GM18858 (cell line): ENCODE results near the gene IGFL1.
"Not testable (repeated sequence)": the region's sequence is repeated elsewhere in the genome, so short reads cannot be mapped to it uniquely, and the experiment has no call there.

Experiments
- ATAC-seq: cut with Tn5 transposase; IDR thresholded peaks from one replicate; pipeline ENCODE4 v1.9.1; 2021; ENCODE audit not compliant: unreplicated experiment

The IGFL1 gene

GRCh38 chr19:46221981-46222610 lies 7.4 kb upstream of the IGFL1 start:
- ATAC-seq = no peak

GRCh38 chr19:46223787-46224186 lies 5.8 kb upstream of the IGFL1 start:
- not testable (repeated sequence) for ATAC-seq

GRCh38 chr19:46224773-46225172 lies 4.8 kb upstream of the IGFL1 start:
- ATAC-seq = no peak

- no peak for ATAC-seq
Observed at GRCh38 chr19:46225558-46226004, 4.0 kb upstream of the IGFL1 start.

- ATAC-seq = no peak
Observed at GRCh38 chr19:46226438-46226973, 3.0 kb upstream of the IGFL1 start.

- ATAC-seq = no peak
Observed at GRCh38 chr19:46232029-46232428, 2.5 kb downstream of the IGFL1 start.

- ATAC-seq = no peak
Observed at GRCh38 chr19:46232468-46232867, 2.9 kb downstream of the IGFL1 start.

- ATAC-seq = no peak
Observed at GRCh38 chr19:46232938-46233621, 3.5 kb downstream of the IGFL1 start.

GRCh38 chr19:46233871-46234270 lies 4.3 kb downstream of the IGFL1 start:
- not testable (repeated sequence) for ATAC-seq

- not testable (repeated sequence) for ATAC-seq
Observed at GRCh38 chr19:46238141-46238540, 8.6 kb downstream of the IGFL1 start.

GRCh38 chr19:46239193-46240024 lies 9.9 kb downstream of the IGFL1 start:
- ATAC-seq = no peak

GRCh38 chr19:46240693-46241092 lies 11.2 kb downstream of the IGFL1 start:
- ATAC-seq = no peak

GRCh38 chr19:46241626-46242025 lies 12.1 kb downstream of the IGFL1 start:
- ATAC-seq = no peak

- not testable (repeated sequence) for ATAC-seq
Observed at GRCh38 chr19:46243081-46243654, 13.6 kb downstream of the IGFL1 start.

- ATAC-seq = no peak
Observed at GRCh38 chr19:46250076-46250735, 20.7 kb downstream of the IGFL1 start.

GRCh38 chr19:46251416-46251815 lies 21.9 kb downstream of the IGFL1 start:
- no peak for ATAC-seq

- ATAC-seq = no peak
Observed at GRCh38 chr19:46254776-46255175, 25.2 kb downstream of the IGFL1 start.

- ATAC-seq = no peak
Observed at GRCh38 chr19:46256855-46257254, 27.3 kb downstream of the IGFL1 start.

- ATAC-seq = not testable (repeated sequence)
Observed at GRCh38 chr19:46261501-46261900, 32.0 kb downstream of the IGFL1 start.

GRCh38 chr19:46262684-46263296 lies 33.2 kb downstream of the IGFL1 start:
- peak; percentile 72 for ATAC-seq
